HG02588 (cell line): ENCODE data around the gene CTBP1.

Experiments used
- ATAC-seq: cut with Tn5 transposase; IDR thresholded peaks from one replicate; pipeline ENCODE4 v1.9.1; 2021; ENCODE audit warnings: mild to moderate bottlenecking, moderate library complexity; ENCODE audit not compliant: unreplicated experiment

CTBP1 gene

GRCh38 chr4:1211891-1212545 is 36.9 kb downstream of the CTBP1 start:
- no peak for ATAC-seq

- ATAC-seq = no peak
These were observed 37.6 kb downstream of the CTBP1 start for GRCh38 chr4:1211371-1211770.

DNA sequence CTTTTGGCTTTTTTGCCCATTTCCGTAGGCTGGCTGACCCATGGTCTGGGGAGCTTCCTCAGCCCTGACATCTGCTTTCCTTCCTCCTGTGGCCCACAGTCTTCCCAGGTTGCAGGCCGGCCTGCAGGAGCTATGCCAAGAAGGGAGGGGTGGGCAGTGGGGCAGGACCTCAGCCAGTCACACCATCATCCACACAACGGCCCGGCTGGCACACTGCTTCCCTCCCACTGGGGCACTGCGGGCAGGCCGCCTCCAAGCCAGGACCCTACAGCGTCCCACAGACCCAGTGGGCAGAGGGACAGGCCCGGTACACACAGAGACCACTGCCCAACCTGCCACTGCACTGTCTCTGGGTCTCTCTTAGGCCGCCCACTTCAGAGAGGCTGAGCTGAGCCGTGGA is 38.0 kb downstream of the CTBP1 start:
- ATAC-seq = no peak

- ATAC-seq = no peak
These were observed 38.6 kb downstream of the CTBP1 start for GRCh38 chr4:1210241-1210841.

DNA sequence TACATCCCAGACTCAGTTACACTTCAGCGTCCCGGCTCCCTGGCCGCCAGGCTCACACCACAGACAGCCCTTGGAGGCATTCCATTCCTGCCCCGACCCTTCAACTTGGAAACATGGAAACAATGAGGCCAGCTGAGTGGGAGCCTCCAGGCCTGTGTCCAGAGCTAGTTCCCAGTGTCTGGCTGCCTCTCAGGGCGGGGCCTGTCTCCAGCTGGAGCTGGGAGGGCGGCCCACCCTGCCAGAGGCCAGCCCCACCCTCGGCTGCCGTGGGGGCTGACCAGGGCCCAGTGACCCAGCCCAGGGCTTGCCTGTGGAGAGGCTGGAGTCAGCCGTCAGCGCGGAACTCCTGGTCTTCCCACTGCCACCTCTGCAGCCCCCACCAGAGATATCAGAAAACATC is 39.1 kb downstream of the CTBP1 start:
- no peak for ATAC-seq

DNA sequence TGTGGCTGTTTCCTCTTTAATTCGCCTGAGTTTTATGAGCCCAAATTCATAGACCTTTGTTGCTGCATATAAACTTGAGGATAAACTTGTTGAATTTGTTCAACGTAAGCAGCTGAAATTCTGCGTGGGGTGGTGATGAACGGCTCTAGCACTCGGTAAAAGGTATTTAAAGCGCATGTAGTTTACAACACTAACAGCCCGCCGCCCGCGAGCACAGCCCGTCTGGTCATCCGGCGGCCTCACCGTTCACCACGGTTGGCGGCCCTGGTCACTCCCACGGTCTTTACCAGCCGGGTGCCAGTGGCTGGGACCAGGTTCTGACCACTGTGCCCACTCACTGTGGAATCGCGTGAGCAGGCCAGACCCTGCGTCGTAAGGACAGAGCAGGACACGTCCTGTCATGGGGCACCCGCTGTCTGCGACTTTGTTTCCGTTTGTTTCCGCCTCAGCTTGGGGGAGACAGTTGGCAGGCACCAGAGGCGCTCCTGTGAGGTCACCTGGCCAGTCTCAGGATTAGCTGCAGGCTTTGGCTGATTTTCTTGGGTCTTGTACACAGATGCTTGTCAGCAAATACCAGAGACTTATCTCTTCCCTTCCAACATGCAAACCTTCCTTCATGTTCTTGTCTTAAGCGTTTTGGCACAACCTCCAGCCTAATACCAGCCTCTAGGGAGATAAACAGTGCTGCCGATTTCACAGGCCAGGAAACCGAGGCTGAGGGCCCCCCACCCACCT is 39.8 kb downstream of the CTBP1 start:
- no peak for ATAC-seq

DNA sequence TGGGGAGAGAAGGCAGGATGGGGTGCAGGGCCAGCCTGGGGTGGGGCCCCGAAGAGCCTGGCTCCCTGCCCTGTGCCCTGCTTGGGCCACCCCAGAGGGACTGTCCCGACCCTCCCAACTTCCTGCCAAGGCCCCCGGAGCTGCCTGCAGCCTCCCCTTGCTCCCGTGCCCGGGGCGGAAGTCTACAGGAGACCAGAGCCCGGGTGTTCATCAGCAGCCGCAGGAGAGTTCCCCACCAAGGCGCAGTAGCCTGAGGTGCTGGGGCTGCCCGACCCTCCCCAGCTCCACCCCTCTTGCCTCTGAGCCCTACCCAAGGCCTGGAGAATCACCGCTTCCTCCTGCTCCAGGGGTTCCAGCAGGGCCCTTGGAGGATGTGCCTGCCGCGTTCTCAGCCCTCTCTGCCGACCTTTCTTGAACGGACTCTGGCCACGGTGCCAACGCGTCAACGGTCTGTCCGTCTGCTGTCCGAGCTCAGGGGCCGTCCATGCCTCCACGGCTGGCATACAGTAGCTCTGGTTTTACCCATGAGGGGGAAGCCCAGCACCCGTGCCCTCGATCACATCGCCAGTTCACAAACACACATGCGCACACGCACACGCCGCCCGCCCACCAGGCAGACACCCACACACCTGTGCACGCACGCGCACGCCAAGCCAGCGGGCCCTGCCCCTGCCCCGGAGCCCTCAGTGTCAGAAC is 40.5 kb downstream of the CTBP1 start:
- no peak for ATAC-seq

GRCh38 chr4:1207603-1208265 is 41.2 kb downstream of the CTBP1 start:
- no peak for ATAC-seq

GRCh38 chr4:1207157-1207470 is 41.8 kb downstream of the CTBP1 start:
- ATAC-seq = no peak

GRCh38 chr4:1206299-1207156 is 42.4 kb downstream of the CTBP1 start:
- ATAC-seq = no peak

- ATAC-seq = no peak
These were observed 43.2 kb downstream of the CTBP1 start for GRCh38 chr4:1205586-1206298.

- ATAC-seq = no peak
These were observed 43.9 kb downstream of the CTBP1 start for GRCh38 chr4:1204828-1205585.

DNA sequence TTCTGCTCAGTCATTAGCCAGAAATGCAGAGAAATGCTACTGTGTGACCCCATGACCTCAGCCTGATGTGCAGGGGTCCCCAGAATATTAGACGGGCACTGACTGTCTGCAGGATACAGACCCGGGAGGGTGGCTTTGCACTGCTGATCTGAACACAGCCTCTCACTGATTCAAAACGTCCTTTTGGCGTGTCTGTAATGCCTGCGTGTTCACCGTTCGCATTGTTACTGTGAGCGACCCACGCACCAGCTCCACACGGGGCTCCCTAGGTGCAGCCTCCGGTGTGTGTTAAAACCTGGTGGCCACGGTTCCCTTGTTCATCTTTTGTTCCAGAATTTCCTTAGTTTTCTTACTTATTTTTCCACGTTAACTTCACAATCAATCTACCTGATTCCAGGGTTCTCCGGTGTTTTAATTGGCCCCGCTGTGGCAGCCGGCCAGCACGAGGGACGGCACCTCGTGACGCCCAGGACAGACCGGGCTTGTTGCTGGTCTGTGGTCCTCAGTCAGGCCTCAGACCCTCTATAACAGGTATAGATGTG is 44.6 kb downstream of the CTBP1 start:
- no peak for ATAC-seq

- no peak for ATAC-seq
These were observed 45.8 kb downstream of the CTBP1 start for GRCh38 chr4:1203026-1203616.

- ATAC-seq = no peak
These were observed 46.4 kb downstream of the CTBP1 start for GRCh38 chr4:1202526-1203011.

- ATAC-seq = no peak
These were observed 46.9 kb downstream of the CTBP1 start for GRCh38 chr4:1201851-1202525.

DNA sequence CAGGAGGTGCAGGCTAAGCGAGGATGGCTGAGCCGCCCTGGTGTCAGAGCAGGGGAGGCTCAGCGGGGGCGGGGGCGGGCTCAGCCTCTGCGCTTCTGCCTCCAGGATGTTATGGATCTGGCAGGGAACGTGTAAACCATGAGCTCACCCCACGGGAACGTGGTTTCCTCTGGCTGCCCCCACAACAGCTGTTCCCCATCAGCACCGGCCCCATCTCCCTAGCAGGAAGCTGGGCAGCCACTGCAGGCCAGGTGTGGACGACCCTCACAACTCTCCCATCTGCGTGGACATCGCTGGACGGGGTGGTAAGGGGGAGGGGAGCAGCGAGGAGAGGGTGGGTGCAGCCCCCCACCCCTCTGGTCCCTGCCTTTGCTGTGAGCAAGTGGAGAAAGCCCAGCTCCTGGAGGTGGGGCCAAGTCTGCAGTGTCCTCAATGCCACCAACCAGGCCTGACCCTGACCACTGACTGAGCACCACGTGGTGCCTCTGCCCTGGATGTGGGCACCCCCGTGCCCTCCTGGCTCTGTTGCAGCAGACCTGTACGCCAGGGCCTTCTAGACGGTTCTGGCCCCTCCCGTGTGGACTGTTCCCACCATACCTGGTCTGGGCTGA is 48.4 kb downstream of the CTBP1 start:
- no peak for ATAC-seq
